ENCODE results near the gene ATN1.

ATN1 gene

GRCh38 chr12:6957741-6958608, 30.2 kb downstream of the ATN1 start:
- no peak for DNase-seq (ENCODE audit: low read depth in 2 of 2)

- DNase-seq (ENCODE audit: low read depth in 2 of 2) = no peak
Observed at GRCh38 chr12:6958609-6959057, 30.9 kb downstream of the ATN1 start.

- peak in 1 of 2 donors; percentile 56 for DNase-seq (ENCODE audit: low read depth in 2 of 2)
Observed at GRCh38 chr12:6959058-6959804, 31.5 kb downstream of the ATN1 start.

GRCh38 chr12:6959805-6960592, 32.2 kb downstream of the ATN1 start:
- DNase-seq (ENCODE audit: low read depth in 2 of 2) = no peak

GRCh38 chr12:6960593-6961277, 33.0 kb downstream of the ATN1 start:
- no peak for DNase-seq (ENCODE audit: low read depth in 2 of 2)

- peak; percentile 77 to 80 for DNase-seq (ENCODE audit: low read depth in 2 of 2)
Observed at GRCh38 chr12:6961278-6961694, 33.5 kb downstream of the ATN1 start.

- no peak for DNase-seq (ENCODE audit: low read depth in 2 of 2)
Observed at GRCh38 chr12:6961695-6962284, 34.0 kb downstream of the ATN1 start.

- DNase-seq (ENCODE audit: low read depth in 2 of 2) = no peak
Observed at GRCh38 chr12:6962285-6963015, 34.7 kb downstream of the ATN1 start.

- DNase-seq (ENCODE audit: low read depth in 2 of 2) = no peak
Observed at GRCh38 chr12:6963016-6963731, 35.4 kb downstream of the ATN1 start.

GRCh38 chr12:6963791-6964413, 36.1 kb downstream of the ATN1 start:
- DNase-seq (ENCODE audit: low read depth in 2 of 2) = no peak

- DNase-seq (ENCODE audit: low read depth in 2 of 2) = no peak
Observed at GRCh38 chr12:6964605-6965025, 36.9 kb downstream of the ATN1 start.

- DNase-seq (ENCODE audit: low read depth in 2 of 2) = peak; percentile 63 to 85
Observed at GRCh38 chr12:6965026-6965661, 37.4 kb downstream of the ATN1 start.

GRCh38 chr12:6965714-6966113, 38.0 kb downstream of the ATN1 start:
- no peak for DNase-seq (ENCODE audit: low read depth in 2 of 2)

- no peak for DNase-seq (ENCODE audit: low read depth in 2 of 2)
Observed at GRCh38 chr12:6966351-6966750, 38.6 kb downstream of the ATN1 start.

GRCh38 chr12:6967651-6968100, 39.9 kb downstream of the ATN1 start:
- DNase-seq (ENCODE audit: low read depth in 2 of 2) = no peak

- no peak for DNase-seq (ENCODE audit: low read depth in 2 of 2)
Observed at GRCh38 chr12:6968426-6968825, 40.7 kb downstream of the ATN1 start.

GRCh38 chr12:6970096-6970527, 42.4 kb downstream of the ATN1 start:
- no peak for DNase-seq (ENCODE audit: low read depth in 2 of 2)

GRCh38 chr12:6974180-6974579, 46.4 kb downstream of the ATN1 start:
- DNase-seq (ENCODE audit: low read depth in 2 of 2) = no peak
